GM18526 (cell line): Measurements from ENCODE around the gene PDK1.

Experiments
- POLR2A ChIP-seq: IDR thresholded peaks from 3 replicates; pipeline ENCODE4 v1.6.1; 2011; ENCODE audit not compliant: insufficient read length; ENCODE audit errors: extremely low read depth

PDK1 gene

GRCh38 chr2:172623249-172623965 lies 67.5 kb downstream of the PDK1 start:
- TF ChIP-seq POLR2A: no peak

GRCh38 chr2:172624996-172625395 lies 69.1 kb downstream of the PDK1 start:
- TF ChIP-seq POLR2A: no peak

GRCh38 chr2:172627181-172627580 lies 71.3 kb downstream of the PDK1 start:
- TF ChIP-seq POLR2A: no peak

GRCh38 chr2:172628085-172628484 lies 72.2 kb downstream of the PDK1 start:
- TF ChIP-seq POLR2A: no peak

GRCh38 chr2:172629586-172629985 lies 73.7 kb downstream of the PDK1 start:
- no peak for TF ChIP-seq POLR2A

GRCh38 chr2:172630181-172630580 lies 74.3 kb downstream of the PDK1 start:
- no peak for TF ChIP-seq POLR2A

GRCh38 chr2:172634477-172634876 lies 78.6 kb downstream of the PDK1 start:
- TF ChIP-seq POLR2A: no peak

GRCh38 chr2:172635548-172635947 lies 79.7 kb downstream of the PDK1 start:
- no peak for TF ChIP-seq POLR2A

- no peak for TF ChIP-seq POLR2A
Observed at GRCh38 chr2:172639256-172639655, 83.4 kb downstream of the PDK1 start.

GRCh38 chr2:172639823-172640222 lies 83.9 kb downstream of the PDK1 start:
- no peak for TF ChIP-seq POLR2A

- TF ChIP-seq POLR2A: no peak
Observed at GRCh38 chr2:172640389-172640788, 84.5 kb downstream of the PDK1 start.

- no peak for TF ChIP-seq POLR2A
Observed at GRCh38 chr2:172642301-172643020, 86.6 kb downstream of the PDK1 start.

- no peak for TF ChIP-seq POLR2A
Observed at GRCh38 chr2:172643142-172643541, 87.3 kb downstream of the PDK1 start.

GRCh38 chr2:172647439-172647838 lies 91.5 kb downstream of the PDK1 start:
- no peak for TF ChIP-seq POLR2A

GRCh38 chr2:172655091-172655837 lies 99.4 kb downstream of the PDK1 start:
- TF ChIP-seq POLR2A: no peak

- no peak for TF ChIP-seq POLR2A
Observed at GRCh38 chr2:172655838-172656573, 100.1 kb downstream of the PDK1 start.
